Measurements from ENCODE around the gene TFIP11. TPM values are rescaled to one million over a fixed set of nuclear protein-coding genes. Genes with fewer than 3 reads are reported as not detected.

Gene TFIP11
- total RNA-seq, 2 donors from 2014 or later = 15.4 TPM

DNA sequence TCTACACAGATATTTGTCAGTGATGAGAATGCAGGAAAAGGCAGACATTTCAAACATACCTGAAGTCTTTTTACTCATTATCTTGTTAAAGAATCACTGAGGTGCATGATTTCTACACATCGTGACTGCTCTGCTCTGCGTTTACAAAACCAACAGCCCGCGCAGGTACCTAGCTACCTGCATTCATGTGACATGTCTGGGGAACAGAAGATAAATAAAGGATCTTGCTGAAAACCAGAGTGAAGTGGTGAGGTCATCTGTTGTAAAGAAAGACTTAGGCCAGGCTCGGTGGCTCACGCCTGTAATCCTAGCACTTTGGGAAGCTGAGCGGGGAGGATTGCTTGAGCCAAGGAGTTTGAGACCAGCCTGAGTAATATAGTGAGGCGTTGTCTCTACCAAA lies 67.5 kb downstream of the TFIP11 start:
- no peak for TF ChIP-seq CTCF (IDR thresholded peaks at IDR 0.05)
- Histone ChIP-seq H3K27ac (no peak overlapping the region), H3K27me3 (no peaks in the 10 kb centered on the region), H3K4me1 (peaks cover 0 to 9% of the 10 kb centered on the region in 2 donors), H3K36me3 (no peaks in the 10 kb centered on the region), H3K9me3 (no peaks in the 10 kb centered on the region), H3K4me3 (no peak overlapping the region)
- DNase-seq (ENCODE audit: low spot score) = no peak

DNA sequence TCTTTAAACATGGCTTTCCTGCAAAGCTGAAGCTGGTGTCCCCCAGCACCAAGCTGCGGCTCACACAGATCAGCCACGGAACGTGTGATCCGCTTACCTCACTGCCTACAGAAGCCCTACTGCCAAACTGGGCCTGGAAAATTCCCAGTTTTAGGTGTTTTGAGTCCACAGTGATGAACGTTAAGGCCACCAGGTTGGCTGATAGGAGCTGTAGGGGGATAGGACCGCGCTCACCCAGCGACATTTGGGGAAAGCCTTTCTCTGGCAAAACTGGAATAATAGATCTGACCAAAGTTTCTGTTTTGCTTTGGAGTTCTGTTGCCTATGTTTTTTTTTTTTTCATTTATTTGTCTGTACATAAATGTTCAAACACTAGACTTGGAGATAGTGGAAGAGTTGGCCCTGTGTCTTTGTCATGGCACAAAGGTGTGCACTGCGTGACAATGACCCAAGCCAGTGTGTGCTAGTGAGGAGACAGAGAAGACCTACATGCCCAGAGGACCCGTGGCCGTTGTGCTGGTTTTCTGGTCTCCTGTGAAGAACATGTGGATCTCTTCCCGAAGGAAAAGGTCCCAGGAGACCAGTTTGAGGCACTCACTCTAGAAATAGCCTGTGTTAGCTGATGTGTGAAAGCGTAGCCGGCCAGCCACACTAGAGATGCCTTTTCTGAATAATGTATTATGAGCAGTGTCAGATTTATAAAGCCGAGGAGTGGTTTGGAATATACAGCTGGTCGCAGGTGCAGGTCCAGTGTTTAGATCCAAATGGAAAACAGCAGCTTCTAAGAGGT lies 68.2 kb downstream of the TFIP11 start:
- no peaks in the 10 kb centered on the region for H3K9me3 ChIP-seq
- H3K36me3 ChIP-seq = no peaks in the 10 kb centered on the region

DNA sequence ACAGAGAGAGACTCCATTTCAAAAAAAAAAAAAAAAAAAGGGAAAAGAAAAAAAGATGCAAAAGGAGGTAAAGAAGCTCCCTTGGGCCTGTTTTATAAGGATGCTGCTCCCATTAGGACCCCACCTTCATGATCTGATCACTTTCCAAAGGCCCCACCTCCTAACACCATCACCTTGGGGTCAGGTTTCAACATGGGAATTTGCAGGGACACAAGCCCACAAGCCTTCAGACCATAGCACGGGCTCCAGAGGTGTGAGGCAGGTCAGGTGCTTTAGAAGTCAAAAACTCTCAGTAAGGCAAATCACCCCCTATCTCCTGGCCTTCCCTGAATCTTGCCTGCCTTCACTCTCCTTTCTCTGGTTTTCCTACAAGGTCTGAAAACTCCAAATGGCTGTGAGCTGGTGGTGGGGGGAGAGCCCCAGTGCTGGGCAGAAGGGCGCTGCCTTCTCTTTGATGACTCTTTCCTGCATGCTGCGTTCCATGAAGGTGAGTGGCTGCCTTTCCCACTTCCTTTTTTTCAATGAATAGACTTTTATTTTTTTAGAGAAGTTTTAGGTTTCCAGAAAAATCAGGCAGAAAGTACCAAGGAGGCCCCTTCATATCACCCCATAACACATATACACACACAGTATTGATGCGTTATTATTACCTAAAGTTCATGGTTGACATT lies 70.1 kb downstream of the TFIP11 start:
- TF ChIP-seq CTCF (IDR thresholded peaks at IDR 0.05) = no peak
- Histone ChIP-seq H3K27me3 (no peaks in the 10 kb centered on the region), H3K27ac (no peak overlapping the region), H3K9me3 (no peaks in the 10 kb centered on the region), H3K36me3 (no peaks in the 10 kb centered on the region), H3K4me3 (no peak overlapping the region), H3K4me1 (no peaks in the 10 kb centered on the region)
- no peak for DNase-seq (ENCODE audit: low spot score)

More for the DNA sequence above, 68.2 kb downstream of the TFIP11 start:
- Histone ChIP-seq H3K27me3 (no peaks in the 10 kb centered on the region), H3K4me1 (peaks cover 0 to 9% of the 10 kb centered on the region in 2 donors), H3K27ac (no peak overlapping the region), H3K4me3 (no peak overlapping the region)
- DNase-seq (ENCODE audit: low spot score) = no peak
- no peak for TF ChIP-seq CTCF (IDR thresholded peaks at IDR 0.05)

MicroRNA genes within 50 kb of the gene (microRNA counts, 767-probe panel; counts per million panel counts)
- 0 to 31.0 counts per million in 2 donors for microRNA hsa-miR-548j

Small RNAs within 50 kb of the gene (microRNA-seq; reads per million reads assigned to microRNA genes)
- 2.8 to 4.2 reads per million in 2 donors for gene MIR548J (ENCODE audit: borderline number of aligned reads in 2 of 2, borderline replicate concordance in 1 of 2)

Other genes starting within 250 kb of the TFIP11 start
- gene ASPHD2, start 83.2 kb downstream of the TFIP11 start, total RNA-seq = under 1 TPM; 0.11 to 0.71 TPM
- gene HPS4, start 28.7 kb downstream of the TFIP11 start, total RNA-seq = 10 to 100 TPM in 1 of 2 donors, 1 to 10 TPM in 1; 6.8 to 10.8 TPM
- gene SRRD, start 28.6 kb downstream of the TFIP11 start, total RNA-seq = 10 to 100 TPM; 20.4 to 25.0 TPM
- 100 to 1,000 TPM in 1 of 2 donors, 10 to 100 TPM in 1; 63.4 to 104 TPM for gene TPST2, start 77.7 kb upstream of the TFIP11 start, total RNA-seq
- 1 to 10 TPM in 1 of 2 donors, under 1 TPM in 1; 0.79 to 1.7 TPM for gene CRYBB1, start 105.6 kb upstream of the TFIP11 start, total RNA-seq
- not detected for gene CRYBA4, start 109.5 kb upstream of the TFIP11 start, total RNA-seq
- 1 to 10 TPM in 1 of 2 donors, under 1 TPM in 1; 0.19 to 2.0 TPM for gene MIAT, start 145.1 kb upstream of the TFIP11 start, total RNA-seq

Data from right atrium auricular region (tissue), 2 donors.